ENCODE results near the gene UNK. TPM values are rescaled to one million over a fixed set of nuclear protein-coding genes. Genes with fewer than 3 reads are reported as not detected.

UNK gene
- total RNA-seq, 2 experiments from 2014 or later: 41.5 to 67.6 TPM

DNA sequence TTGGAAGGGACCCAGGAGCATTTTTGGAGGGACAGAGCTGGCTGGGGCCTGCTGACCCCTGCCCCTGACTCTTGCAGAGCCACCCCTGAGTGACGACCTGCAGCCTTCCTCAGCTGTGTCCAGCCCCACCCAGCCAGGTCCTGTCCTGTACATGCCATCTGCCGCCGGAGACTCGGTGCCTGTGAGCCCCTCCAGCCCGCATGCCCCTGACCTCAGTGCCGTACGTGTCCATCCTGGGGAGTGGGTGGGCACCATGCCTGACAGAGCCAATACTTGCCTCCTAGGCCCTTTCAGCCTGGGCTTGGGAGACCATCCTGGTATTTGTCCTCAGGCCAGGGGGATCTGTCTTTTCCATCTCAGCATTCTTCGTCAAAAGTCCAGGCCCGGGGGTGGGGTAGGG is 32.1 kb downstream of the UNK start:
- POLR2A ChIA-PET: no interaction called here
- Histone ChIP-seq H3K9me3 (ENCODE audit: low read length) (no peaks in the 10 kb centered on the region), H3K9me2 (ENCODE audit: insufficient read depth, low read length) (no peaks in the 10 kb centered on the region), H4K20me1 (ENCODE audit: insufficient read depth, low read length) (no peaks in the 10 kb centered on the region), H3K4me2 (ENCODE audit: low read length) (no peak overlapping the region), H3K4me1 (ENCODE audit: insufficient read depth, low read length, poor library complexity, severe bottlenecking) (peaks cover under 1% of the 10 kb centered on the region), H3K36me3 (ENCODE audit: insufficient read depth, low read length) (peaks cover 95% of the 10 kb centered on the region), H3K79me2 (ENCODE audit: insufficient read depth, low read depth, low read length) (no peaks in the 10 kb centered on the region), H2AFZ (ENCODE audit: low read length) (no peak overlapping the region), H3K27ac (ENCODE audit: low read depth, low read length, poor library complexity, severe bottlenecking) (no peak overlapping the region), H3K4me3 (ENCODE audit: low read depth, low read length, poor library complexity, severe bottlenecking) (no peak overlapping the region)
- no peak for DNase-seq (ENCODE audit: low spot score)
- CTCF ChIA-PET (ENCODE audit: unreplicated experiment): interaction anchor here (0.9 kb wide), 1 partner anchor 10 kb away, joined by 4 read pairs; no protein-coding TSS in a partner anchor
- BruUV-seq (replicated peaks): no TSS peak
- intact Hi-C loops (cut with micrococcal nuclease; ENCODE audit: unreplicated experiment): no loop called here
- TF ChIP-seq EZH2phosphoT487 (IDR thresholded peaks at IDR 0.05; ENCODE audit: borderline replicate concordance, low read depth, low read length): no peak
- TF ChIP-seq, protein P1, sequence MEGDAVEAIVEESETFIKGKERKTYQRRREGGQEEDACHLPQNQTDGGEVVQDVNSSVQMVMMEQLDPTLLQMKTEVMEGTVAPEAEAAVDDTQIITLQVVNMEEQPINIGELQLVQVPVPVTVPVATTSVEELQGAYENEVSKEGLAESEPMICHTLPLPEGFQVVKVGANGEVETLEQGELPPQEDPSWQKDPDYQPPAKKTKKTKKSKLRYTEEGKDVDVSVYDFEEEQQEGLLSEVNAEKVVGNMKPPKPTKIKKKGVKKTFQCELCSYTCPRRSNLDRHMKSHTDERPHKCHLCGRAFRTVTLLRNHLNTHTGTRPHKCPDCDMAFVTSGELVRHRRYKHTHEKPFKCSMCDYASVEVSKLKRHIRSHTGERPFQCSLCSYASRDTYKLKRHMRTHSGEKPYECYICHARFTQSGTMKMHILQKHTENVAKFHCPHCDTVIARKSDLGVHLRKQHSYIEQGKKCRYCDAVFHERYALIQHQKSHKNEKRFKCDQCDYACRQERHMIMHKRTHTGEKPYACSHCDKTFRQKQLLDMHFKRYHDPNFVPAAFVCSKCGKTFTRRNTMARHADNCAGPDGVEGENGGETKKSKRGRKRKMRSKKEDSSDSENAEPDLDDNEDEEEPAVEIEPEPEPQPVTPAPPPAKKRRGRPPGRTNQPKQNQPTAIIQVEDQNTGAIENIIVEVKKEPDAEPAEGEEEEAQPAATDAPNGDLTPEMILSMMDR (conservative IDR thresholded peaks at IDR 0.05; ENCODE audit: low read length): no peak

DNA sequence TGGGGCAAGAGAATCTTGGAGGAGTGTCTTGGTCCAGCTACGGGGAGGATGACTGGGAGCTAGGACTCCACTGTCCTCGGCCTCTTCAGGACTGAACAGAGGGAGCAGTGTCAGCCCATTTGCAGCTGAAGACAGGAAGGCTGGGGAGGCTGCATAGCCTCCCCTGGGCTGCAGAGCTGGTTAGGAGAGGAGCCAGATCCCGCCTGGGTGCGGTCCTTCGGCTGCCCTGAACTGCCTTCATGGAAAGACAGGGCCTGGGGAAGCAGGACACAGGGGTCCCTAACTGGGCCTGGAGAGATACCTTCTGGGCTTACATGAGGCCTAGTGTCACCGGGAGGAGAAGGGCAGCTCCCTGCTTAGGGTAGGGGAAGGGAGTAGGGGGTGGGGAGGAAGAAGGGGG is 33.0 kb downstream of the UNK start:
- CTCF ChIA-PET (ENCODE audit: unreplicated experiment): no interaction called here

DNA sequence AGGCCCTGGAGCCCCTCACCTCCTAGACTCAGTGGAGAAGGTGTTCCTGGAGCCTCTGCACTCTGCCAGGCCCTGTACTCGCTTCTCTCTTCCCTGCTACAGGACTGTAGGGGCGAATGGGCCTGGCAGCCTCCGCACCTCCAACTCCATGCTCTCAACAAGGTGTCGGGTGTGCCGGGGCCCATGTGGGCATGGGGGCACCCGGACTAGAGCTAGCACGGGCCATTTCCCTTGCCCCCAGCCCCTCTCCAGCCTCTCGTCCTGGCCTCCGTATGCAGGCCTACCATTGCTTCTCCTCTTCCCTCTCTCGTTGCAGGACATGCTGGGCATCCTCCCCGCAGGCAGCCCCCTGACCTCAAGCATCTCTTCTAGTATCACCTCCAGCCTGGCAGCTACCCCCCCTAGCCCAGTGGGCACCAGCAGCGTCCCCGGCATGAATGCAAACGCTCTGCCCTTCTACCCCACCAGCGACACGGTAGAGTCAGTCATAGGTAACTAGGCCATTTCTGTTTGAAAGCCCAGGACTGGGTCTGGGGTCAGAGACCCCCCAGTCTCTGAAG is 33.8 kb downstream of the UNK start:
- intact Hi-C loops (cut with micrococcal nuclease; ENCODE audit: unreplicated experiment): no loop called here
- no peak for DNase-seq (ENCODE audit: low spot score)
- ChIA-PET CTCF (ENCODE audit: unreplicated experiment) (no interaction called here), POLR2A (no interaction called here)
- TF ChIP-seq EZH2phosphoT487 (IDR thresholded peaks at IDR 0.05; ENCODE audit: borderline replicate concordance, low read depth, low read length): no peak
- TF ChIP-seq, protein P1 (conservative IDR thresholded peaks at IDR 0.05; ENCODE audit: low read length): no peak
- H3K27ac ChIP-seq (ENCODE audit: low read depth, low read length, poor library complexity, severe bottlenecking): no peak overlapping the region
- no peaks in the 10 kb centered on the region for H4K20me1 ChIP-seq (ENCODE audit: insufficient read depth, low read length)
- H3K4me3 ChIP-seq (ENCODE audit: low read depth, low read length, poor library complexity, severe bottlenecking): no peak overlapping the region
- no TSS peak for BruUV-seq (replicated peaks)
- H3K79me2 ChIP-seq (ENCODE audit: insufficient read depth, low read depth, low read length): no peaks in the 10 kb centered on the region
- no peak overlapping the region for H2AFZ ChIP-seq (ENCODE audit: low read length)
- no peaks in the 10 kb centered on the region for H3K9me3 ChIP-seq (ENCODE audit: low read length)
- H3K9me2 ChIP-seq (ENCODE audit: insufficient read depth, low read length): no peaks in the 10 kb centered on the region
- peaks cover 95% of the 10 kb centered on the region for H3K36me3 ChIP-seq (ENCODE audit: insufficient read depth, low read length)
- no peak overlapping the region for H3K4me2 ChIP-seq (ENCODE audit: low read length)
- H3K4me1 ChIP-seq (ENCODE audit: insufficient read depth, low read length, poor library complexity, severe bottlenecking): peaks cover 6% of the 10 kb centered on the region

More for the DNA sequence above, 33.0 kb downstream of the UNK start:
- no peaks in the 10 kb centered on the region for H4K20me1 ChIP-seq (ENCODE audit: insufficient read depth, low read length)
- POLR2A ChIA-PET: no interaction called here
- BruUV-seq (replicated peaks): no TSS peak
- H3K9me2 ChIP-seq (ENCODE audit: insufficient read depth, low read length): no peaks in the 10 kb centered on the region
- H3K79me2 ChIP-seq (ENCODE audit: insufficient read depth, low read depth, low read length): no peaks in the 10 kb centered on the region
- no peaks in the 10 kb centered on the region for H3K9me3 ChIP-seq (ENCODE audit: low read length)
- H2AFZ ChIP-seq (ENCODE audit: low read length): no peak overlapping the region
- H3K36me3 ChIP-seq (ENCODE audit: insufficient read depth, low read length): peaks cover 96% of the 10 kb centered on the region
- H3K4me1 ChIP-seq (ENCODE audit: insufficient read depth, low read length, poor library complexity, severe bottlenecking): peaks cover 6% of the 10 kb centered on the region
- TF ChIP-seq, protein P1 (conservative IDR thresholded peaks at IDR 0.05; ENCODE audit: low read length): no peak
- no peak for TF ChIP-seq EZH2phosphoT487 (IDR thresholded peaks at IDR 0.05; ENCODE audit: borderline replicate concordance, low read depth, low read length)
- no peak overlapping the region for H3K4me3 ChIP-seq (ENCODE audit: low read depth, low read length, poor library complexity, severe bottlenecking)
- DNase-seq (ENCODE audit: low spot score): no peak
- H3K4me2 ChIP-seq (ENCODE audit: low read length): no peak overlapping the region
- intact Hi-C loops (cut with micrococcal nuclease; ENCODE audit: unreplicated experiment): no loop called here
- H3K27ac ChIP-seq (ENCODE audit: low read depth, low read length, poor library complexity, severe bottlenecking): no peak overlapping the region

Measured in OCI-LY7 (cell line).